HEK293T (cell line): Measurements from ENCODE around the gene ZNF418.

ENCODE experiments used
- CTCF ChIA-PET: fragments of 350-600 bp; formaldehyde crosslinking; extraction: SDS; loops from one replicate; lab custom pipeline; 2021; ENCODE audit warnings: antibody characterized with exemption, inconsistent platforms; lab: Yijun Ruan, JAX
- POLR2A ChIA-PET: fragments of 350-600 bp; formaldehyde crosslinking; extraction: SDS; loops from one replicate; lab custom pipeline; 2020; ENCODE audit warnings: antibody characterized with exemption, inconsistent platforms; lab: Yijun Ruan, JAX
- DNase-seq: peaks from one replicate; pipeline ENCODE4 v3.0.0; 2012; ENCODE audit warnings: mixed read lengths; ENCODE audit errors: extremely low spot score
- ARNT ChIP-seq: fragments of 450-650 bp; IDR thresholded peaks from 2 replicates; pipeline ENCODE4 v1.6.1; 2017; ENCODE audit warnings: mild to moderate bottlenecking
- BHLHE40 ChIP-seq: fragments of 450-650 bp; IDR thresholded peaks from 2 replicates; pipeline ENCODE4 v1.6.1; 2016; ENCODE audit warnings: mild to moderate bottlenecking, moderate library complexity, borderline replicate concordance
- CTBP1 ChIP-seq: fragments of 450-650 bp; IDR thresholded peaks from 2 replicates; pipeline ENCODE4 v1.6.1; 2016; ENCODE audit warnings: borderline replicate concordance
- ELF4 ChIP-seq: fragments of 450-650 bp; IDR thresholded peaks from 2 replicates; pipeline ENCODE4 v1.6.1; 2017; ENCODE audit warnings: antibody characterized with exemption
- FOXA1 ChIP-seq: fragments of 450-650 bp; IDR thresholded peaks from 2 replicates; pipeline ENCODE4 v1.6.1; 2016; ENCODE audit warnings: mild to moderate bottlenecking
- FOXK2 ChIP-seq: fragments of 450-650 bp; IDR thresholded peaks from 2 replicates; pipeline ENCODE4 v1.6.1; 2016; ENCODE audit warnings: mild to moderate bottlenecking
- FOXM1 ChIP-seq: fragments of 450-650 bp; IDR thresholded peaks from 2 replicates; pipeline ENCODE4 v1.6.1; 2017; ENCODE audit warnings: mild to moderate bottlenecking, borderline replicate concordance
- HDGF ChIP-seq: fragments of 450-650 bp; IDR thresholded peaks from 2 replicates; pipeline ENCODE4 v1.6.1; 2017; ENCODE audit warnings: antibody characterized with exemption, borderline replicate concordance
- L3MBTL2 ChIP-seq: fragments of 450-650 bp; conservative IDR thresholded peaks from 2 replicates; pipeline ENCODE4 v1.6.1; 2016; ENCODE audit warnings: mild to moderate bottlenecking
- LEF1 ChIP-seq: fragments of 450-650 bp; IDR thresholded peaks from 2 replicates; pipeline ENCODE4 v1.6.1; 2017; ENCODE audit warnings: mild to moderate bottlenecking, borderline replicate concordance
- NFRKB ChIP-seq: fragments of 450-650 bp; IDR thresholded peaks from 2 replicates; pipeline ENCODE4 v1.6.1; 2016; ENCODE audit warnings: mild to moderate bottlenecking, moderate library complexity
- PKNOX1 ChIP-seq: fragments of 450-650 bp; IDR thresholded peaks from 2 replicates; pipeline ENCODE4 v1.6.1; 2016
- SP1 ChIP-seq: fragments of 450-650 bp; IDR thresholded peaks from 2 replicates; pipeline ENCODE4 v1.6.1; 2017
- SUZ12 ChIP-seq: fragments of 450-650 bp; IDR thresholded peaks from 2 replicates; pipeline ENCODE4 v1.6.1; 2016; ENCODE audit warnings: mild to moderate bottlenecking
- TARDBP ChIP-seq: fragments of 450-650 bp; IDR thresholded peaks from 2 replicates; pipeline ENCODE4 v1.6.1; 2016
- ZNF384 ChIP-seq: fragments of 450-650 bp; IDR thresholded peaks from 2 replicates; pipeline ENCODE4 v1.6.1; 2016

Gene ZNF418

DNA sequence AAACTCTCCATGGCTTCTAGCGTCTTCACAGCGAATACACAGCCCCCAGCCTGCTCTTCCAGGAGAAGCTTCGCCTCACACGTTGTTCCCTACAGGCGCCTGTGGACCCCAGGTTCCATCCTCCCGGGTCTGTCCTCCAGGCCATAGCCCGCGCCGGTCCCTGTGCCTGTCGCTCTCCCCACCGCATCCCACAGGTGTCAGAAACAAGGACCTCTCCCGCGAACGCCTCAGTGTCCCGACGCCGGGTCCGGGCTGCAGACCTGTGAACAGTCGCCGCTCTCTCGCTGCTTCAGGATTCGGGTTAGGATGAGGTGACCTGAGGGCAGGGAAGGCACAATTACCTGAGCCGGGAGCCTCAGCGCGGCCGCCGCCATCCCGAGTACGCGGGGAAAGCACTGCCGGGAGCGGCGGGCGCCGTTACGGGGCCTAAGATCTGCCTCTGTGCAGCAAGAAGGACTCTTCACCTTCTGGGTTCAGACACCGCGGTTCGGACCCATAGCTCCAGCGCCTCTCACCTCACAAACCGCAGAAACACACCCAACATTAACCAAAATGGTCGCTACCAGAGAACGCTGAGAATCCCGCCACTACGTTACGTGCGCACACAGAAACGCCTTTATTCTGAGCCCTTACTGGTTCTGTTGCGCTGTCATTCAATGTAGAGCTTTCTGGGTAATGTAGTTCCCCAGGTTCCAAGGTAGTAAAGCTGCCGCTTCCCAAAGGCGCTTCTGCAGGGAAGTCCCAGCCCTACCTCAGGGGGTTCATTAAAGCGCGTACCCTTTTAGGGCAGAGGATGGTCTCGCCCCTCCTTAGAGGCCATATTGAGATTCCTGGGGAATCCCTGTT lies at the start of gene ZNF418:
TSS of gene ZNF418 (minus strand) at position 583 of the 846 bp plus-strand sequence. CDS start 1,580 bp downstream, outside the sequence.
- POLR2A ChIA-PET = no interaction called here
- TF ChIP-seq ARNT = no peak
- TF ChIP-seq ELF4 = no peak
- TF ChIP-seq BHLHE40 = no peak
- no peak for TF ChIP-seq HDGF
- no peak for TF ChIP-seq NFRKB
- no peak for TF ChIP-seq TARDBP
- no peak for TF ChIP-seq L3MBTL2
- TF ChIP-seq FOXM1 = no peak
- TF ChIP-seq PKNOX1 = no peak
- no peak for TF ChIP-seq SP1
- no peak for TF ChIP-seq FOXK2
- DNase-seq = no peak
- CTCF ChIA-PET = no interaction called here

DNA sequence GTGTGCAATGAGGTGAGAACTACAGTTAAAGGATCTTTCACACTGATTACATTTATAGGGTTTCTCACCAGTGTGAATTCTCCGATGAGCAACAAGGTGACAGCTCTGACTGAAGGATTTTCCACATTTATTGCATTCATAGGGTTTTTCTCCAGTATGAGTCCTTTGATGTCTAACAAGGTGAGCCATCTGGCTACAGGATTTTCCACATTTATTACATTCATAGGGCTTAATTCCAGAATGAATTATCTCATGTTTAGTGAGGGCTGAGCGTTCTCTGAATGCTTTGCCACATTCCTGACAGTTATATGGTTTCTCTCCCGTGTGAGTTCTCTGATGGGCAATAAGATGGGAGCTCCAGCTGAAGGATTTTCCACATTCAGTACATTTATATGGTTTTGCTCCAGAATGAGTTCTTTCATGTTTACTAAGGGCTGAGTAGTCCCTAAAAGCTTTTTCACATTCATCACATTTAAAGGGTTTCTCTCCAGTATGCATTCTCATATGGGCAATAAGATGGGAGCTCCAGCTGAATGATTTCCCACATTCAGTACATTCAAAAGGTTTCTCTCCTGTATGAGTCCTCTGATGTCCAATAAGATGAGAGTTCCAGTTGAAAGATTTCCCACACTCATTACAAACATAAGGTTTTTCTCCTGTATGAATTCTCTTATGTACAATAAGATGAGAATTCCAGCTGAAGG lies 43.5 kb upstream of the ZNF418 start:
- POLR2A ChIA-PET = no interaction called here
- no peak for DNase-seq

DNA sequence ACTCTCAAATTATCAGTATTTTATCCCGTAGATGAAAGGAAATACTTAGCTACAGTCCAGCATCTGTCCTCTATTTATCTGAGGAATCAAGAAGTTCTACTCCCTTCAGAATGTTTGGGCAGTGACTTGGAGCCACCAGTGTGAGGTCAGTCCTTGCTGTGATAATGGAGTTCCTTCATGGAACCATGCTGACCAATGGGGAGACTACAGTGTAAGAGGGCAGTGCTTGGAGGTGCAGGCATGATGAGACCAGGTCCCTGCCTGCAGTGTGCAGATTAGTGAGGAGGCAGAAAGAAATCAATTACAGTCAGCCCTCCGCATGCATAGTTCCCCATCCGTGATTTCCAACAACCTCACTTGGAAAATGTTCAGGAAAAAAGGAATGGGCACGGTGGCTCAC lies 39.2 kb upstream of the ZNF418 start, which contains the start of gene C19orf18:
TSS of gene C19orf18 (minus strand) at position 101 of the 400 bp plus-strand sequence. CDS start 102 bp downstream, outside the sequence.
- no peak for DNase-seq
- TF ChIP-seq ELF4 (no peak), FOXA1 (no peak), L3MBTL2 (no peak), SP1 (no peak), CTBP1 (no peak), ZNF384 (no peak), NFRKB (no peak), PKNOX1 (no peak), ARNT (no peak), HDGF (no peak), SUZ12 (no peak), FOXM1 (no peak)
- POLR2A ChIA-PET = no interaction called here
- CTCF ChIA-PET = no interaction called here

More for the DNA sequence above, 43.5 kb upstream of the ZNF418 start:
- TF ChIP-seq L3MBTL2 (no peak), FOXA1 (no peak), SUZ12 (no peak), NFRKB (no peak), BHLHE40 (no peak), FOXM1 (no peak)
- CTCF ChIA-PET = no interaction called here

DNA sequence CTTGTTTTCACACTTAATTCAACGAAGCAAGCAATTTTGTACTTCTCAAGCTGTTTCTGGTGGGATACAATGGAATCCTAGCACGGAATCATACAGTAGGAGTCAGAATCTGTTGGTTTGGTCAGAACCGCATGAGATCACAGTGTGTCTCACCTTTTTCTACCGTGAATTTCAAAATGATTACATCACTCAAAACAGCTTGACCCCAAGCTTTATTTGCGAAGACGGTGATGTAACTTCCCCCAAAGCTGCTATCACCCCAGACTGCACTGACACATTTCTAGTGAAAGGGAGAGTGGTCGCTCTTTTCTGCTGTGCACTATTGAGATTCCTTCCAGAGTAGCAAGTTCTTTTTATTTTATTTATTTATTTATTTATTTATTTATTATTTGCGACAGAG lies 29.6 kb upstream of the ZNF418 start:
- POLR2A ChIA-PET = no interaction called here
- TF ChIP-seq PKNOX1 = no peak
- no peak for TF ChIP-seq ZNF384
- no peak for TF ChIP-seq NFRKB
- no peak for TF ChIP-seq SUZ12
- TF ChIP-seq FOXM1 = no peak
- TF ChIP-seq BHLHE40 = no peak
- no peak for TF ChIP-seq HDGF

DNA sequence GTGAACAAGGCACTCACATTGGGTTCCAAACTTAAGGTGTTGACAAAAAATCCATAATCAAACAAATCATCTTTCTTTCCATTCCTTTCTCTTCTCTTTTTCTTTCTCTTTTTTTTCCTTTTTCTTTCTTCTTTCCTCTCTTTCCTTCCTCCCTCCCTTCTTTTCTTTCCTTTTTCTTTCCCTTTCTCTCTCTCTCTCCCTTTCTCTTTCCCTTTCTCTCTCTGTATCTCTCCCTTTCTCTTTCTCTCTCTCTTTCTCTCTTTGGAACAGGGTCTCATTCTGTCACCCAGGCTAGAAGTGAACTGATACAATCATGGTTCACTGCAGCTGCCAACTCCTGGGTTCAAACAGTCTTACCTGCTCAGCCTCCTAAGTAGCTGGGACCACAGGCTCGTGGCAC lies 26.6 kb upstream of the ZNF418 start:
- TF ChIP-seq BHLHE40 (no peak), NFRKB (no peak), L3MBTL2 (no peak), PKNOX1 (no peak), TARDBP (no peak), ZNF384 (no peak), ELF4 (no peak)
- DNase-seq = no peak
- ChIA-PET POLR2A (no interaction called here), CTCF (no interaction called here)

More for the DNA sequence above, 29.6 kb upstream of the ZNF418 start:
- CTCF ChIA-PET = no interaction called here
- DNase-seq = no peak

DNA sequence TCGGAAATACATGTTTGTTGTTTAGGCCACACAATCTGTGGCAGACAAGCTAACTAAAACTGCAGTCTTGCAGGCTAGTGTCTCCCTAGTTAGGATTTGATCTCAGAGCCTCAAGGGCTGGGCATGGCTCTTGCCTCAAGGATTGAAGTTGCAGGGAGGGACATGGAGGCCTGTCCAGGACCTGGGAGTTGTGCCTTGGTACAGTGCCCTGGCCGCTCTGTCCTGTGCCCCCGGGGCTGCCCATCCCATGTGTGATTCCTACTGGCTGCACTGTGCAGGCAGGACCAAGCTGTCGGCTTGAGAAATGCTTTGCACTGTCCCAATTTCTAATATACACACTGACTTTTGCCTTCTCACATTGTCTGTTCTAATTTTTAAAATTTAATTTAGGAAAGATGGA lies 19.8 kb upstream of the ZNF418 start:
- no peak for TF ChIP-seq L3MBTL2
- TF ChIP-seq FOXK2 = no peak
- TF ChIP-seq BHLHE40 = no peak
- no peak for TF ChIP-seq FOXM1
- TF ChIP-seq HDGF = no peak
- no peak for TF ChIP-seq ELF4
- TF ChIP-seq LEF1 = no peak
- TF ChIP-seq FOXA1 = no peak
- no peak for TF ChIP-seq PKNOX1
- no peak for TF ChIP-seq ZNF384
- TF ChIP-seq SP1 = no peak
- TF ChIP-seq NFRKB = no peak
- TF ChIP-seq ARNT = no peak
- no peak for TF ChIP-seq TARDBP
- TF ChIP-seq SUZ12 = no peak
- no peak for TF ChIP-seq CTBP1
- DNase-seq = no peak
- ChIA-PET POLR2A (no interaction called here), CTCF (no interaction called here)
